Activated naive CD4-positive, alpha-beta T cell treated with anti-CD3 and anti-CD28 coated beads, Interleukin-2, amount 50 U/mL, for 24 hours (primary cell): ENCODE data around the gene MFAP3.
"Not testable (repeated sequence)": the region's sequence is repeated elsewhere in the genome, so short reads cannot be mapped to it uniquely, and the experiment has no call there.

Source experiments
- H3K27ac Mint-ChIP-seq: one replicate; pipeline ENCODE4 v1.8.0; 2021; ENCODE audit warnings: mild to moderate bottlenecking, mixed read lengths
- H3K27me3 Mint-ChIP-seq: one replicate; pipeline ENCODE4 v1.8.0; 2021; ENCODE audit warnings: mixed read lengths
- H3K36me3 Mint-ChIP-seq: one replicate; pipeline ENCODE4 v1.8.0; 2021; ENCODE audit warnings: mixed read lengths
- H3K4me1 Mint-ChIP-seq: one replicate; pipeline ENCODE4 v1.8.0; 2021; ENCODE audit warnings: mixed read lengths
- H3K4me3 Mint-ChIP-seq: one replicate; pipeline ENCODE4 v1.8.0; 2021; ENCODE audit warnings: mild to moderate bottlenecking, mixed read lengths
- H3K9me3 Mint-ChIP-seq: one replicate; pipeline ENCODE4 v1.8.0; 2021; ENCODE audit warnings: mixed read lengths

MFAP3 gene

GRCh38 chr5:154039458-154039829, 677 bp downstream of the MFAP3 start:
- Mint-ChIP-seq H3K9me3 (no peaks in the 10 kb centered on the region), H3K36me3 (no peaks in the 10 kb centered on the region), H3K4me1 (peaks cover 67% of the 10 kb centered on the region), H3K27ac (peak overlapping the region; percentile 97), H3K27me3 (no peaks in the 10 kb centered on the region), H3K4me3 (peak overlapping the region; percentile 93)

DNA sequence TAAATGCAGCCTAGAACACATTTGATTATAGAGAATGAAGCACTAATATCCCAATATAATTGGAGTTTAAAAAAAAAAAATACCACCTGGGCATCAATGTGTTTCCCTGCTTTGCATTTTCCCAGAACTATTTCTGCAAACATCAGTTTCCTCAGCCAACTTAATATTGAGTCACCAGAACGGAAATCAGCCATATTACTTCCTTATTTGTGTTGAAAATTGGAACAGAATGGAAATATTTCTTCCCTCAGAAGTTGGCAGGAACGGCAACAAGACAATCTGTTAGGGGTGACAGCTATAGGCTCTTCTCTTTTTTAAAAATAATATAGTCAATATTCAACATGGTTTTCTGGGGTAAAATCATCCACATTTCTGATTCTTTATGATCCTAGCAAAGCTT, 4.0 kb downstream of the MFAP3 start:
- H3K4me1 Mint-ChIP-seq, result peaks cover 83% of the 10 kb centered on the region
- H3K36me3 Mint-ChIP-seq, result peaks cover 5% of the 10 kb centered on the region
- no peak overlapping the region for H3K4me3 Mint-ChIP-seq
- H3K9me3 Mint-ChIP-seq, result no peaks in the 10 kb centered on the region
- H3K27ac Mint-ChIP-seq, result no peak overlapping the region
- no peaks in the 10 kb centered on the region for H3K27me3 Mint-ChIP-seq

- H3K4me1 Mint-ChIP-seq, result peaks cover 87% of the 10 kb centered on the region
- no peak overlapping the region for H3K27ac Mint-ChIP-seq
- H3K4me3 Mint-ChIP-seq, result no peak overlapping the region
- no peaks in the 10 kb centered on the region for H3K27me3 Mint-ChIP-seq
- H3K36me3 Mint-ChIP-seq, result peaks cover 5% of the 10 kb centered on the region
- no peaks in the 10 kb centered on the region for H3K9me3 Mint-ChIP-seq
These were observed 5.3 kb downstream of the MFAP3 start for GRCh38 chr5:154044099-154044498.

DNA sequence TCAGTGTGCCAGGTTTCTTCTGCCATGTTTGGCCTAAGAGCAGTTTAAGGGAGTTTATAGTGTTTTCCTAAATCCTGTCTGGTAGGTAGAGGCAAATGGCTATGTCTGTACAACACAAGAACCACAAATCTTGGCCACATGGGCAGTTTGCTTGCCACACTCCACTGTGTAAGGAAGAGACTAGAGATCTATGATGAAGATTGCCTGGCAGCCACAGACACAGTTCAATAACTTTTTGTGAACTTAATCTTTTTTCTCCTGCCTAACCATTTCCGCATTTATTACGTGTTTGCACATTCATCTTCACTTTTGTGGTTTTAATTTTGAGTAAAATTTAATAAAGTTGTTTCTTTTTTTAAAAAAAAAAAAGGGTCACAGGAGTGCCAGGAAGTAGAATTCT, 5.8 kb downstream of the MFAP3 start:
- Mint-ChIP-seq H3K9me3 (no peaks in the 10 kb centered on the region), H3K27me3 (no peaks in the 10 kb centered on the region), H3K27ac (no peak overlapping the region), H3K4me3 (no peak overlapping the region), H3K36me3 (peaks cover 8% of the 10 kb centered on the region), H3K4me1 (peaks cover 87% of the 10 kb centered on the region)

- no peak overlapping the region for H3K27ac Mint-ChIP-seq
- no peaks in the 10 kb centered on the region for H3K9me3 Mint-ChIP-seq
- peaks cover 18% of the 10 kb centered on the region for H3K36me3 Mint-ChIP-seq
- no peak overlapping the region for H3K4me3 Mint-ChIP-seq
- H3K27me3 Mint-ChIP-seq, result no peaks in the 10 kb centered on the region
- peaks cover 78% of the 10 kb centered on the region for H3K4me1 Mint-ChIP-seq
These were observed 7.7 kb downstream of the MFAP3 start for GRCh38 chr5:154046486-154046885.

DNA sequence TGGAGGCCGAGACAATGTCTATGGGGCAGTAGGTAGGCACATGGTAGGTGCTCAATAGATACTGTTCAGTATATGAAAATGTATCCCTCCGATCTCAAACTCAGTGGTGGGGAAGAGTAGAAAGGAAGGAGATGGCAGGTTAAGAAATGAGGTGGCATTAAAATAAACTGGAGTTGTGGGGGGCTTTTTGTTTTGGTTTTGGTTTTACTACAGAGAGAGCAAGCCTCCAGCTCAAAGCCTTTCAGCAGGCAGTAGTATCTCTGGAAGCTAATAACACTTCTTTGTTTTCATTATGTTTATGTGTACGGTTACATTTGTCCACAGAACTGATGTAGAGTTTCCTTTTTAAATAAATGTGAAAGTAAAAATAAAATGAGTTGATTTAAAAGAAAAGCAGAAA, 8.6 kb downstream of the MFAP3 start:
- no peak overlapping the region for H3K27ac Mint-ChIP-seq
- no peak overlapping the region for H3K4me3 Mint-ChIP-seq
- no peaks in the 10 kb centered on the region for H3K27me3 Mint-ChIP-seq
- no peaks in the 10 kb centered on the region for H3K9me3 Mint-ChIP-seq
- peaks cover 74% of the 10 kb centered on the region for H3K4me1 Mint-ChIP-seq
- H3K36me3 Mint-ChIP-seq, result peaks cover 18% of the 10 kb centered on the region

DNA sequence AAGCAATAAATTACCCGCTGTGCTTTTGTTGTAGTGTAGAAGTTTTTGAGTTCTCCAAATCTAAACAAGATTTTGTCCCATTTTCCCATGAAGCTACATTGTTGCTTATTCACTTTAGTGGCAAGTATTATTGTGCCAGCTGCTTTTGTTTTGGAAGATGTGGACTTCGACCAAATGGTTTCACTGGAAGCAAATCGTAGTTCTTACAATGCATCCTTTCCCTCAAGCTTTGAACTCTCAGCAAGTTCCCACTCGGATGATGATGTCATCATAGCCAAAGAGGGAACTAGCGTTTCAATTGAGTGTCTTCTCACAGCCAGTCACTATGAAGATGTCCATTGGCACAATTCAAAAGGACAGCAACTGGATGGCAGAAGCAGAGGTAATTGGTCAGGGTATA, 10.9 kb downstream of the MFAP3 start:
- Mint-ChIP-seq H3K27ac (no peak overlapping the region), H3K36me3 (peaks cover 28% of the 10 kb centered on the region), H3K27me3 (no peaks in the 10 kb centered on the region), H3K4me3 (no peak overlapping the region), H3K4me1 (peaks cover 55% of the 10 kb centered on the region), H3K9me3 (no peaks in the 10 kb centered on the region)

GRCh38 chr5:154053468-154053867, 14.7 kb downstream of the MFAP3 start:
- Mint-ChIP-seq H3K27me3 (no peaks in the 10 kb centered on the region), H3K9me3 (no peaks in the 10 kb centered on the region), H3K27ac (no peak overlapping the region), H3K36me3 (peaks cover 35% of the 10 kb centered on the region), H3K4me1 (peaks cover 32% of the 10 kb centered on the region), H3K4me3 (no peak overlapping the region)

GRCh38 chr5:154055201-154055600, 16.4 kb downstream of the MFAP3 start:
- H3K36me3 Mint-ChIP-seq, result peaks cover 28% of the 10 kb centered on the region
- H3K4me3 Mint-ChIP-seq, result no peak overlapping the region
- H3K9me3 Mint-ChIP-seq, result no peaks in the 10 kb centered on the region
- H3K27ac Mint-ChIP-seq, result no peak overlapping the region
- no peaks in the 10 kb centered on the region for H3K27me3 Mint-ChIP-seq
- H3K4me1 Mint-ChIP-seq, result peaks cover 25% of the 10 kb centered on the region

DNA sequence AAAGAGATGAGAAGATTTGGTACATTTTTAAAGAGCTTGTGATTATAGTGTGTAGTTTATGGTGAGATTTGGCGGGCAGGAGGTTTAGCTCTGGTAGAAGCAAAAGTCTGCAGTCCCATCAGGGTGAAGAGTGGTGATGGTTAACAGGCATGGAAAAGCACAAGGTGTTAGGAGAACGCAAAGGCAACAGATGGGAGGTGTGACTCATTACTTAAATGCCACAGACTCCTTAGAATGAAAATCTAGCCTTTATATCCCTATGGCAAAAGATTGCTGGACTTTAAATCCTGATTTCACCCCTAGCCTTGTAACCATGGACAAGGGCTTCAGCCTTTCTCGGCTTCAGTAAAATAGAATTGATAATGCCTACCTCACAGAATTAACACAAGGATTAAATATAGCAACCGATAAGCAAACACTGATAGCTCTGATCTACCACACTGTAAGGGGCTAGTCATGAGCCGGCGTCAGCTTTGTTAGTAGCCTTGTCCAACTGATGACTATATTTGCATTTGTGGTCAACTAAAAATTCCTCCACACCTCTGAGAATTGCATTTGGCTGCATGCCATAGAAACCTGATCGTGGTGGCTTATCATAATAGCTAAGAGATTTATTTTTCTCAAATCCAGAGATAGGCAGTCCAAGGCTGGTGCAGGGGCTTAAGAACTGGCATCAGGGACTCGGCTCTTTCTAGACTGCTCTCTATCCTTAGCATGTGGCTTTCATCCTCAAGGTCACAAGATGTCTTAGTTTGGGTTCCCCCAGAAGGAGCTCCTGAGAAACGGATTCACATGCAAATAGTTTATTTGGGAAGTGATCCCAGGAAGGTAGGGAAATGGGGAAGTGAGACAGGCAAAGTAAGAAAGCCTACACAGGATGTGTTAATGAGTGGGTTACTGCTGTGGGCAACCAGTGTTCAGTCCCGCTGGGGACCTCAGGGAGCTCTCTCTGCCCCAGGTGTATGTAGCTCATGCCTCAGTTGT, 19.6 kb downstream of the MFAP3 start:
- no peaks in the 10 kb centered on the region for H3K27me3 Mint-ChIP-seq
- H3K27ac Mint-ChIP-seq, result no peak overlapping the region
- no peaks in the 10 kb centered on the region for H3K9me3 Mint-ChIP-seq
- H3K4me3 Mint-ChIP-seq, result no peak overlapping the region
- peaks cover 19% of the 10 kb centered on the region for H3K36me3 Mint-ChIP-seq
- H3K4me1 Mint-ChIP-seq, result peaks cover 21% of the 10 kb centered on the region

GRCh38 chr5:154059039-154059430, 20.3 kb downstream of the MFAP3 start:
- H3K4me3 Mint-ChIP-seq, result no peak overlapping the region
- no peaks in the 10 kb centered on the region for H3K27me3 Mint-ChIP-seq
- peaks cover 17% of the 10 kb centered on the region for H3K36me3 Mint-ChIP-seq
- no peaks in the 10 kb centered on the region for H3K9me3 Mint-ChIP-seq
- no peak overlapping the region for H3K27ac Mint-ChIP-seq
- H3K4me1 Mint-ChIP-seq, result peaks cover 21% of the 10 kb centered on the region

GRCh38 chr5:154059583-154059982, 20.8 kb downstream of the MFAP3 start:
- no peak overlapping the region for H3K4me3 Mint-ChIP-seq
- H3K36me3 Mint-ChIP-seq, result peaks cover 15% of the 10 kb centered on the region
- H3K9me3 Mint-ChIP-seq, result no peaks in the 10 kb centered on the region
- H3K4me1 Mint-ChIP-seq, result peaks cover 21% of the 10 kb centered on the region
- no peak overlapping the region for H3K27ac Mint-ChIP-seq
- no peaks in the 10 kb centered on the region for H3K27me3 Mint-ChIP-seq

GRCh38 chr5:154060606-154061005, 21.8 kb downstream of the MFAP3 start:
- peaks cover 9% of the 10 kb centered on the region for H3K36me3 Mint-ChIP-seq
- no peak overlapping the region for H3K27ac Mint-ChIP-seq
- H3K4me1 Mint-ChIP-seq, result peaks cover 21% of the 10 kb centered on the region
- no peaks in the 10 kb centered on the region for H3K9me3 Mint-ChIP-seq
- no peak overlapping the region for H3K4me3 Mint-ChIP-seq
- H3K27me3 Mint-ChIP-seq, result no peaks in the 10 kb centered on the region

- no peaks in the 10 kb centered on the region for H3K27me3 Mint-ChIP-seq
- no peak overlapping the region for H3K27ac Mint-ChIP-seq
- no peak overlapping the region for H3K4me3 Mint-ChIP-seq
- H3K9me3 Mint-ChIP-seq, result no peaks in the 10 kb centered on the region
- H3K36me3 Mint-ChIP-seq, result peaks cover 3% of the 10 kb centered on the region
- H3K4me1 Mint-ChIP-seq, result peaks cover 10% of the 10 kb centered on the region
These were observed 24.6 kb downstream of the MFAP3 start for GRCh38 chr5:154063372-154063771.

DNA sequence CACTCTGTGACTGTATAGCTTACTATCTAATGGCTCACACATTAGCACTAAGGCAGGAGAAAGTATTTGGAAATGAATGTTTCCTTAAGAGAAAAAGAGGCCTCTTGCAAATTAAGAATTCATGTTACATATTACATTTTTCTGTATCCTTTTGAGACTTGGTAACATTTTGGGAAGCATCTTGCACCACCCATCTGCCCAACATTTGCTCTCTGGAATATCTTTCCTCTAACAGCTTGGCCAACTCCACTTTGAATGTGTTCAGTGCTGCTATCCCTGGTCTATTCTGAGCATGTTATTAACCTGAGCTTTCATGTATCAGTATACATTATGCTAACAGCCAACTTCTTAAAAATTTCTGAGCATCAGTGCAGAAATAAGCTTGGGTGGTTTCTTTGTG, 27.2 kb downstream of the MFAP3 start:
- Mint-ChIP-seq H3K4me1 (no peaks in the 10 kb centered on the region), H3K9me3 (no peaks in the 10 kb centered on the region), H3K4me3 (no peak overlapping the region), H3K27me3 (no peaks in the 10 kb centered on the region), H3K27ac (no peak overlapping the region), H3K36me3 (peaks cover 3% of the 10 kb centered on the region)

DNA sequence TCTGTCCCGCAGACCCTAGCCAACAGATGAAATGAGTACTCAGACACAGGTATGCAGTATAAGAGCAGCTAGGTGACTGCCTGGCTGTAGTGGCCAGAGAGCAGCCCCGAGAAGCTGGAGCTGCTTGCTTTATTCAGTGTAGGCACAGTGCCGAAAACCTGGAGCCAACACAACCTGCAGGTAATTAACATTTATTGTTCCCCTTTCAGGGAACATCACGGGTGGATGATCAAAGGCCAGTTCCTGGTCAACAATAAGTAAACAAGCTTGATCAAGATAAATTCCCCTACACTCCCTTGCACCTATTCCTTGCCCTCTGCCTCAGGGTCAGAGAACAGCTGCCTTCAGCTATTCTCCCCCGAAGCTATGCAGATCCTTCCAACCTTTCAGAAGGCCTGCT, 31.1 kb downstream of the MFAP3 start:
- not testable (repeated sequence) for H3K9me3 Mint-ChIP-seq, H3K27ac Mint-ChIP-seq, H3K27me3 Mint-ChIP-seq, H3K4me3 Mint-ChIP-seq, H3K36me3 Mint-ChIP-seq
- peaks cover 15% of the 10 kb centered on the region for H3K4me1 Mint-ChIP-seq
